Chondrocyte (in vitro differentiated cells): ENCODE results near the gene SLC25A22. TPM values are rescaled to one million over a fixed set of nuclear protein-coding genes. Genes with fewer than 3 reads are reported as not detected.

Experiments used
- DNase-seq: peaks from one replicate; pipeline ENCODE4 v3.0.0; 2021; ENCODE audit warnings: mixed read lengths, low spot score
- H3K27ac Mint-ChIP-seq: one replicate; pipeline ENCODE4 v1.8.0; 2021; ENCODE audit warnings: mild to moderate bottlenecking, moderate library complexity, mixed read lengths; ENCODE audit not compliant: unreplicated experiment
- H3K27me3 Mint-ChIP-seq: 2 replicates; pipeline ENCODE4 v1.8.0; 2021; ENCODE audit warnings: low read depth, mixed read lengths
- H3K36me3 Mint-ChIP-seq: 2 replicates; pipeline ENCODE4 v1.8.0; 2021; ENCODE audit warnings: low read depth, mixed read lengths
- H3K4me1 Mint-ChIP-seq: 2 replicates; pipeline ENCODE4 v1.8.0; 2021; ENCODE audit warnings: low read depth, mild to moderate bottlenecking, mixed read lengths
- H3K4me3 Mint-ChIP-seq: one replicate; pipeline ENCODE4 v1.8.0; 2021; ENCODE audit warnings: mild to moderate bottlenecking, moderate library complexity, mixed read lengths; ENCODE audit not compliant: unreplicated experiment
- H3K9me3 Mint-ChIP-seq: 2 replicates; pipeline ENCODE4 v1.8.0; 2021; ENCODE audit warnings: low read depth, mixed read lengths
- CTCF ChIP-seq: fragments of 200-600 bp; sonication (generic); IDR thresholded peaks from 2 replicates; pipeline ENCODE4 v1.5.0; 2021; ENCODE audit warnings: antibody characterized with exemption, mild to moderate bottlenecking, moderate library complexity
- total RNA-seq: library from RNA; stranded (reverse); gene quantifications from 3 replicates; pipeline ENCODE4 v1.2.1, GENCODE V29; 2021

Gene SLC25A22
- total RNA-seq, 1 donor from 2014 or later: 16.0 TPM

GRCh38 chr11:773425-773824 lies 24.7 kb downstream of the SLC25A22 start:
- Mint-ChIP-seq H3K36me3 (no peaks in the 10 kb centered on the region), H3K4me3 (no peak overlapping the region), H3K27ac (peak overlapping the region; percentile 51), H3K27me3 (no peaks in the 10 kb centered on the region), H3K4me1 (peaks cover 21% of the 10 kb centered on the region), H3K9me3 (no peaks in the 10 kb centered on the region)
- TF ChIP-seq CTCF: no peak
- DNase-seq: no peak

DNA sequence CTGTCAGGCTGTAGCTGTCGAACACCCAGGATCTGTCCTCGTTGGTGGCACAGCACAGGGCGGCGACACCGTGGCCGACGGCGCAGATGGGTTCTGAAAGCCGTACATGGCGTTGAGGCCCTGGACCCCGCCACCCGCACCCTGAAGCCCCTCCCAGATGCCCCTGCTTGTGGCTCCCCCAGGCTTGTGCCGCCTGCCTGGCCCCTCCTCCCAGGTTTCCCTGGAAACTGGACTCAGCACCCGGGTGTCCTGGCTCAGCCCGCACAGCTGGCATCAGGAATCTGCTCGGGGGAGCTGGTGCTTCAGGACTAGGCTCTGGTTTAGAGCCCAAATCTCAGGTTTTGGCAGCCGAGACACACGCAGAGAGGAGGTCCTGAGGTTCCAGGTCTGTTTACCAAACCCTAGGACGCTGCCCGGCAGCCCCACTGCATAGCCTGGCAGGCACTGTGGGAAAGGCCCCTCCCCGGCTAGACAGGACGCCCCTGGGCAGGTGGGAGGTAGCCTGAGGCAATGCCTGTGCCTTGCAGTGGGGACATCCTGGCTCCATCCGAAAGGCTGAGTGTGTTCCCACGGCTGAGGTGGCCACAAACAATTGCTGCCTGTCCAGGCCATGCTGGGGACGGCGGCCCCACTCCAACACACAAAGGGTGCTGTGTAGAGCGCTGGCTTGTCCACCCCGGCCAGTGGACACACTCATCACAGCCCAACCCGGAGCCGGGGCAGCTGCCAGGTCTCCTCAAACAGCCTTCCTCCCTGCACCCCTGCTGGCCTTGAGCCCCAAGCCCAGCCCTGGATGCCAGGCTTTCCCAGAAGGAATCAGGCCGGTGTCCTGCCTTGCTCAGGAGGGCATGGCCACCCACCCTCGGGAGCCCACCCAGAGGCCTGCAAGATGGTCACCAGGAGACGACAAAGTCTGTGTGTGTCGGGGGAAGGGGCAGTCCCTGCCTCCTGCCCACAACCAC lies 25.4 kb downstream of the SLC25A22 start:
- peak; percentile 89 for DNase-seq

GRCh38 chr11:771617-772204 lies 26.4 kb downstream of the SLC25A22 start:
- Mint-ChIP-seq H3K4me3 (no peak overlapping the region), H3K27me3 (no peaks in the 10 kb centered on the region), H3K4me1 (peaks cover 18% of the 10 kb centered on the region), H3K36me3 (peaks cover 1% of the 10 kb centered on the region), H3K27ac (no peak overlapping the region), H3K9me3 (no peaks in the 10 kb centered on the region)
- DNase-seq: peak; percentile 85
- TF ChIP-seq CTCF: no peak

More for the DNA sequence above, 25.4 kb downstream of the SLC25A22 start:
- Mint-ChIP-seq H3K36me3 (no peaks in the 10 kb centered on the region), H3K27me3 (no peaks in the 10 kb centered on the region), H3K27ac (no peak overlapping the region), H3K4me1 (peaks cover 18% of the 10 kb centered on the region), H3K4me3 (no peak overlapping the region), H3K9me3 (no peaks in the 10 kb centered on the region)
- no peak for TF ChIP-seq CTCF

DNA sequence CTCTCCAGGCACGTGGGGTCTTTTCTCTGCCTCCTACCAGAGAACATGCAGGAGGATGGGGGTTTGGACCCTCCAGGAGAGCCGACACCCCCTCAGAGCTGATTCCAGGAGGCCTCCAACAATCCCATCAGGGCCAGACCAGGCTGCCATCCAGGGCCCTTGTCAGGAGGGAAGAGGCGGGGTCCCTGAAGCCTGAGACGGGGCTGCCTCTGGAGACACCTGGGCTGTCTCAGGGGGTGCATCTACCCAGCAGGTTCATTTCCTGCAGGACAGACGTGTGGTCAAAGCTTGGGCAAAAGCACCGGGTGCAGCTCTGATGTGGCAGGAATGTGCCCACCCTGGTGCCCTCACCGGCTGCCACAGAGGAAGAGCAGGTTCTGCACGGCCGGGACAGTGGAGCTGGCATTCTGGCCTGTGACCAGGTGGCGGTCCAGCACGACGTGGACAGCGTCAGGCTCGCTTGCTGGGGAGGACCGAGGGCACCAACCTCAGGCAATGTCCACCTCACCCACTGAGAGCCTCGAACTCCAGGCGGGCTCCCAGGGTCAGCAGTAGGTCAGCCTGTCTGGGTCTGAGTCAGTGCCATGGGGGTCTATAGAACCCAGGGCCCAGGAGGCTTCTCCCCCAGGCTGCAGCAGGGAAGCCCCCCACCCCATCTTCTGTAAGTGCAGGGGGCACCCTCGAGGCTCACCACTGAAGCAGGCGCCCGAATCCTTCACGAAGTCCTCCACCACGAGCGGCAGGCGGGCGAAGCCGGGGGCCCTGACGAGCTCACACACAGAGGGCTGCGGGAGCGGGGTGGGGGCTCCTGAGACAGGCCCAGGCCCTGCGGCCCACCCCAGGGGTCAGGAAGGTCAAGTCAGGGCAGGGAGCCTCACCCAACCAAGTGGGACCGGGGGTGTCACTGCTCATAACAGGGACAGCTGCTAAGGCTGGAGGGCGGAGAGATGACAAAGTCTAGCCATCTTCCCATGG lies 27.2 kb downstream of the SLC25A22 start:
- peak; percentile 87 for DNase-seq
- no peak overlapping the region for H3K4me3 Mint-ChIP-seq
- no peaks in the 10 kb centered on the region for H3K9me3 Mint-ChIP-seq
- H3K4me1 Mint-ChIP-seq: peaks cover 11% of the 10 kb centered on the region
- H3K36me3 Mint-ChIP-seq: peaks cover 2% of the 10 kb centered on the region
- no peak for TF ChIP-seq CTCF
- H3K27me3 Mint-ChIP-seq: no peaks in the 10 kb centered on the region
- H3K27ac Mint-ChIP-seq: no peak overlapping the region
